OCI-LY1 (cell line): Measurements from ENCODE around the gene MROH2B.

Source experiments
- H2AFZ ChIP-seq: fragments of 200-600 bp; sonication (generic), shearing (Covaris generic); 2 replicates; pipeline ENCODE4 v1.6.0; 2014; ENCODE audit warnings: antibody characterized with exemption, mild to moderate bottlenecking, low read length
- H3F3A ChIP-seq: fragments of 200-600 bp; sonication (generic), shearing (Covaris generic); 2 replicates; pipeline ENCODE4 v1.6.0; 2014; ENCODE audit warnings: mild to moderate bottlenecking, antibody characterized with exemption, low read length, moderate library complexity; ENCODE audit not compliant: insufficient read depth
- H3K27ac ChIP-seq: fragments of 200-600 bp; sonication (generic); 2 replicates; pipeline ENCODE4 v1.5.1; 2014; ENCODE audit warnings: low read length, mixed run types, mild to moderate bottlenecking, low read depth; ENCODE audit not compliant: poor library complexity, severe bottlenecking
- H3K27me3 ChIP-seq: fragments of 200-600 bp; sonication (generic); 2 replicates; pipeline ENCODE4 v1.6.0; 2014; ENCODE audit warnings: antibody characterized with exemption, mild to moderate bottlenecking, low read length, moderate library complexity; ENCODE audit not compliant: insufficient read depth
- H3K36me3 ChIP-seq: fragments of 200-600 bp; sonication (generic); 2 replicates; pipeline ENCODE4 v1.6.1; 2014; ENCODE audit warnings: mild to moderate bottlenecking, antibody characterized with exemption, low read length, moderate library complexity, mixed read lengths; ENCODE audit not compliant: insufficient read depth
- H3K4me1 ChIP-seq: fragments of 200-600 bp; sonication (generic); 2 replicates; pipeline ENCODE4 v1.5.1; 2014; ENCODE audit warnings: mild to moderate bottlenecking, low read length, moderate library complexity; ENCODE audit not compliant: insufficient read depth, severe bottlenecking
- H3K4me2 ChIP-seq: fragments of 200-600 bp; sonication (generic), shearing (Covaris generic); 2 replicates; pipeline ENCODE4 v1.6.1; 2014; ENCODE audit warnings: low read length
- H3K4me3 ChIP-seq: fragments of 200-600 bp; sonication (generic); 2 replicates; pipeline ENCODE4 v1.5.1; 2014; ENCODE audit warnings: low read length, low read depth, mild to moderate bottlenecking, mixed read lengths; ENCODE audit not compliant: poor library complexity, severe bottlenecking
- H3K79me2 ChIP-seq: fragments of 200-600 bp; shearing (Covaris generic); 2 replicates; pipeline ENCODE4 v1.6.1; 2016; ENCODE audit warnings: mixed run types, low read length, mixed read lengths; ENCODE audit not compliant: insufficient read depth
- H3K9ac ChIP-seq: fragments of 200-600 bp; sonication (generic), shearing (Covaris generic); 2 replicates; pipeline ENCODE4 v1.6.1; 2014; ENCODE audit warnings: mild to moderate bottlenecking, low read length, mixed read lengths
- H3K9me2 ChIP-seq: fragments of 200-600 bp; sonication (generic), shearing (Covaris generic); 2 replicates; pipeline ENCODE4 v1.6.1; 2014; ENCODE audit warnings: low read depth, mild to moderate bottlenecking, low read length, mixed read lengths
- H3K9me3 ChIP-seq: fragments of 200-600 bp; shearing (Covaris generic); 2 replicates; pipeline ENCODE4 v1.6.1; 2014; ENCODE audit warnings: low read length, mixed read lengths
- H4K20me1 ChIP-seq: fragments of 200-600 bp; sonication (generic), shearing (Covaris generic); 2 replicates; pipeline ENCODE4 v1.6.0; 2016; ENCODE audit warnings: mild to moderate bottlenecking, low read length; ENCODE audit not compliant: insufficient read depth
- CTCF ChIP-seq: fragments of 200-600 bp; sonication (generic), shearing (Covaris generic); IDR thresholded peaks from 2 replicates; pipeline ENCODE4 v1.5.1; 2017; ENCODE audit warnings: mild to moderate bottlenecking, antibody characterized with exemption, low read length, moderate library complexity, mixed read lengths
- EZH2 ChIP-seq: fragments of 200-600 bp; sonication (generic), shearing (Covaris generic); IDR thresholded peaks from 2 replicates; pipeline ENCODE4 v1.8.0; 2017; ENCODE audit warnings: borderline replicate concordance, mixed run types, mild to moderate bottlenecking, antibody characterized with exemption, low read length, moderate library complexity, mixed read lengths

The MROH2B gene

GRCh38 chr5:40986666-40987065, 84.5 kb downstream of the MROH2B start:
- Histone ChIP-seq H3K27ac (no peak overlapping the region), H3K27me3 (no peaks in the 10 kb centered on the region), H3K36me3 (no peaks in the 10 kb centered on the region), H2AFZ (no peak overlapping the region), H3K9me3 (no peaks in the 10 kb centered on the region), H4K20me1 (no peaks in the 10 kb centered on the region), H3K4me3 (no peak overlapping the region), H3K9ac (no peak overlapping the region), H3K79me2 (no peaks in the 10 kb centered on the region), H3K4me1 (no peaks in the 10 kb centered on the region), H3K9me2 (no peaks in the 10 kb centered on the region), H3K4me2 (no peak overlapping the region), H3F3A (no peaks in the 10 kb centered on the region)
- no peak for TF ChIP-seq CTCF
- TF ChIP-seq EZH2 = no peak

GRCh38 chr5:40985501-40985900, 85.6 kb downstream of the MROH2B start:
- Histone ChIP-seq H3K4me2 (no peak overlapping the region), H3K4me1 (no peaks in the 10 kb centered on the region)

GRCh38 chr5:40984884-40985283, 86.3 kb downstream of the MROH2B start:
- Histone ChIP-seq H3F3A (no peaks in the 10 kb centered on the region), H3K9me2 (no peaks in the 10 kb centered on the region), H3K4me2 (no peak overlapping the region), H3K4me3 (no peak overlapping the region), H3K9ac (no peak overlapping the region), H2AFZ (no peak overlapping the region), H3K27ac (no peak overlapping the region), H3K79me2 (no peaks in the 10 kb centered on the region), H3K9me3 (no peaks in the 10 kb centered on the region), H4K20me1 (no peaks in the 10 kb centered on the region), H3K4me1 (no peaks in the 10 kb centered on the region), H3K36me3 (no peaks in the 10 kb centered on the region), H3K27me3 (no peaks in the 10 kb centered on the region)
- no peak for TF ChIP-seq EZH2
- no peak for TF ChIP-seq CTCF

More at GRCh38 chr5:40985501-40985900, 85.6 kb downstream of the MROH2B start:
- Histone ChIP-seq H4K20me1 (no peaks in the 10 kb centered on the region), H2AFZ (no peak overlapping the region), H3K79me2 (no peaks in the 10 kb centered on the region), H3K9me3 (no peaks in the 10 kb centered on the region), H3K36me3 (no peaks in the 10 kb centered on the region), H3F3A (no peaks in the 10 kb centered on the region), H3K9ac (no peak overlapping the region), H3K9me2 (no peaks in the 10 kb centered on the region), H3K4me3 (no peak overlapping the region), H3K27ac (no peak overlapping the region), H3K27me3 (no peaks in the 10 kb centered on the region)
- no peak for TF ChIP-seq EZH2
- TF ChIP-seq CTCF = no peak
